ENCODE results near the gene SEPTIN1.
A peak's percentile ranks its signal among the peaks of the same experiment; 100 is the strongest.

SEPTIN1 gene

GRCh38 chr16:30394592-30395154, 12.3 kb upstream of the SEPTIN1 start:
- no peak for DNase-seq (ENCODE audit: low read depth, low spot score)
- H3K27me3 ChIP-seq (ENCODE audit: insufficient read depth, insufficient read length) = no peaks in the 10 kb centered on the region
- TF ChIP-seq YY1 (IDR thresholded peaks at IDR 0.05; ENCODE audit: insufficient read depth, insufficient read length) (no peak), SUZ12 (IDR thresholded peaks at IDR 0.05; ENCODE audit: extremely low read depth, insufficient read depth, insufficient read length) (no peak), ZNF274 (IDR thresholded peaks at IDR 0.05; ENCODE audit: low read depth, low read length) (no peak)
- peak overlapping the region; percentile 95 for H3K4me3 ChIP-seq (ENCODE audit: insufficient read length, low read depth)
- no peaks in the 10 kb centered on the region for H3K9me3 ChIP-seq (ENCODE audit: insufficient read depth, low read length)
- H3K4me1 ChIP-seq (ENCODE audit: insufficient read depth, insufficient read length) = peaks cover 19% of the 10 kb centered on the region
- peaks cover 30% of the 10 kb centered on the region for H3K36me3 ChIP-seq (ENCODE audit: insufficient read depth, insufficient read length, low read length)
- peak overlapping the region; percentile 95 for H3K9ac ChIP-seq (ENCODE audit: insufficient read length, low read depth)

- peaks cover 12% of the 10 kb centered on the region for H3K36me3 ChIP-seq (ENCODE audit: insufficient read depth, insufficient read length, low read length)
These were observed 1.2 kb upstream of the SEPTIN1 start for GRCh38 chr16:30383521-30383920.

GRCh38 chr16:30381291-30382041, 895 bp downstream of the SEPTIN1 start:
- Histone ChIP-seq H3K36me3 (ENCODE audit: insufficient read depth, insufficient read length, low read length) (peaks cover 12% of the 10 kb centered on the region), H3K9ac (ENCODE audit: insufficient read length, low read depth) (peak overlapping the region; percentile 23), H3K9me3 (ENCODE audit: insufficient read depth, low read length) (no peaks in the 10 kb centered on the region), H3K4me3 (ENCODE audit: insufficient read length, low read depth) (no peak overlapping the region), H3K27me3 (ENCODE audit: insufficient read depth, insufficient read length) (no peaks in the 10 kb centered on the region), H3K4me1 (ENCODE audit: insufficient read depth, insufficient read length) (peaks cover 14% of the 10 kb centered on the region)
- DNase-seq (ENCODE audit: low read depth, low spot score) = no peak
- TF ChIP-seq ZNF274 (IDR thresholded peaks at IDR 0.05; ENCODE audit: low read depth, low read length) = no peak
- TF ChIP-seq SUZ12 (IDR thresholded peaks at IDR 0.05; ENCODE audit: extremely low read depth, insufficient read depth, insufficient read length) = no peak
- no peak for TF ChIP-seq YY1 (IDR thresholded peaks at IDR 0.05; ENCODE audit: insufficient read depth, insufficient read length)

More at GRCh38 chr16:30383521-30383920, 1.2 kb upstream of the SEPTIN1 start:
- H3K4me1 ChIP-seq (ENCODE audit: insufficient read depth, insufficient read length) = peaks cover 12% of the 10 kb centered on the region
- H3K4me3 ChIP-seq (ENCODE audit: insufficient read length, low read depth) = no peak overlapping the region
- DNase-seq (ENCODE audit: low read depth, low spot score) = no peak
- no peaks in the 10 kb centered on the region for H3K27me3 ChIP-seq (ENCODE audit: insufficient read depth, insufficient read length)
- TF ChIP-seq YY1 (IDR thresholded peaks at IDR 0.05; ENCODE audit: insufficient read depth, insufficient read length) = no peak
- no peak for TF ChIP-seq SUZ12 (IDR thresholded peaks at IDR 0.05; ENCODE audit: extremely low read depth, insufficient read depth, insufficient read length)
- TF ChIP-seq ZNF274 (IDR thresholded peaks at IDR 0.05; ENCODE audit: low read depth, low read length) = no peak
- no peaks in the 10 kb centered on the region for H3K9me3 ChIP-seq (ENCODE audit: insufficient read depth, low read length)
- H3K9ac ChIP-seq (ENCODE audit: insufficient read length, low read depth) = no peak overlapping the region

- peaks cover 12% of the 10 kb centered on the region for H3K36me3 ChIP-seq (ENCODE audit: insufficient read depth, insufficient read length, low read length)
- no peak for DNase-seq (ENCODE audit: low read depth, low spot score)
- no peak overlapping the region for H3K4me3 ChIP-seq (ENCODE audit: insufficient read length, low read depth)
- peaks cover 19% of the 10 kb centered on the region for H3K4me1 ChIP-seq (ENCODE audit: insufficient read depth, insufficient read length)
- TF ChIP-seq ZNF274 (IDR thresholded peaks at IDR 0.05; ENCODE audit: low read depth, low read length) (no peak), YY1 (IDR thresholded peaks at IDR 0.05; ENCODE audit: insufficient read depth, insufficient read length) (no peak), SUZ12 (IDR thresholded peaks at IDR 0.05; ENCODE audit: extremely low read depth, insufficient read depth, insufficient read length) (no peak)
- no peaks in the 10 kb centered on the region for H3K27me3 ChIP-seq (ENCODE audit: insufficient read depth, insufficient read length)
- no peak overlapping the region for H3K9ac ChIP-seq (ENCODE audit: insufficient read length, low read depth)
- H3K9me3 ChIP-seq (ENCODE audit: insufficient read depth, low read length) = no peaks in the 10 kb centered on the region
These were observed 1.6 kb downstream of the SEPTIN1 start for GRCh38 chr16:30380803-30381208.

GRCh38 chr16:30380072-30380802, 2.1 kb downstream of the SEPTIN1 start:
- Histone ChIP-seq H3K4me1 (ENCODE audit: insufficient read depth, insufficient read length) (peaks cover 19% of the 10 kb centered on the region), H3K9ac (ENCODE audit: insufficient read length, low read depth) (no peak overlapping the region), H3K27me3 (ENCODE audit: insufficient read depth, insufficient read length) (no peaks in the 10 kb centered on the region), H3K4me3 (ENCODE audit: insufficient read length, low read depth) (no peak overlapping the region), H3K9me3 (ENCODE audit: insufficient read depth, low read length) (no peaks in the 10 kb centered on the region), H3K36me3 (ENCODE audit: insufficient read depth, insufficient read length, low read length) (peaks cover 12% of the 10 kb centered on the region)
- DNase-seq (ENCODE audit: low read depth, low spot score) = no peak
- TF ChIP-seq ZNF274 (IDR thresholded peaks at IDR 0.05; ENCODE audit: low read depth, low read length) (no peak), SUZ12 (IDR thresholded peaks at IDR 0.05; ENCODE audit: extremely low read depth, insufficient read depth, insufficient read length) (no peak), YY1 (IDR thresholded peaks at IDR 0.05; ENCODE audit: insufficient read depth, insufficient read length) (no peak)

GRCh38 chr16:30379158-30379783, 3.1 kb downstream of the SEPTIN1 start:
- no peak for TF ChIP-seq SUZ12 (IDR thresholded peaks at IDR 0.05; ENCODE audit: extremely low read depth, insufficient read depth, insufficient read length)
- TF ChIP-seq ZNF274 (IDR thresholded peaks at IDR 0.05; ENCODE audit: low read depth, low read length) = no peak
- TF ChIP-seq YY1 (IDR thresholded peaks at IDR 0.05; ENCODE audit: insufficient read depth, insufficient read length) = no peak
- H3K36me3 ChIP-seq (ENCODE audit: insufficient read depth, insufficient read length, low read length) = peaks cover 12% of the 10 kb centered on the region
- peaks cover 19% of the 10 kb centered on the region for H3K4me1 ChIP-seq (ENCODE audit: insufficient read depth, insufficient read length)
- no peak for DNase-seq (ENCODE audit: low read depth, low spot score)
- peak overlapping the region; percentile 86 for H3K4me3 ChIP-seq (ENCODE audit: insufficient read length, low read depth)
- H3K9me3 ChIP-seq (ENCODE audit: insufficient read depth, low read length) = no peaks in the 10 kb centered on the region
- peak overlapping the region; percentile 95 for H3K9ac ChIP-seq (ENCODE audit: insufficient read length, low read depth)
- H3K27me3 ChIP-seq (ENCODE audit: insufficient read depth, insufficient read length) = no peaks in the 10 kb centered on the region

Measured in NT2/D1 (cell line).